Lung (tissue), 12 donors: ENCODE results near the gene PRRT2. TPM values are rescaled to one million over a fixed set of nuclear protein-coding genes. Genes with fewer than 3 reads are reported as not detected.
A peak's percentile ranks its signal among the peaks of the same experiment; 100 is the strongest.

ENCODE experiments used
- ATAC-seq: fragments of 200-7000 bp; cut with Tn5 transposase; one replicate; pipeline ENCODE4 v1.9.1; 2020; ENCODE audit warnings: moderate number of reproducible peaks; ENCODE audit not compliant: insufficient read depth, low FRiP score
- DNase-seq, 3 donors: peaks; one replicate each; pipeline ENCODE4 v3.0.0-alpha.2; 2013 to 2017
- H3K27ac ChIP-seq, 2 donors: one replicate each; pipeline ENCODE4 v1.5.1; 2013; ENCODE audit warnings: mild to moderate bottlenecking in 2 of 2, moderate library complexity in 2 of 2, control low read depth in 1 of 2, inconsistent platforms in 1 of 2, low read depth in 1 of 2, low read length in 1 of 2
- H3K27me3 ChIP-seq, 3 donors: one replicate each; pipeline ENCODE4 v1.5.1; 2013; ENCODE audit warnings: low read length in 2 of 3; ENCODE audit not compliant: control insufficient read depth in 3 of 3, insufficient read depth in 3 of 3
- H3K36me3 ChIP-seq, 4 donors: one replicate each; pipeline ENCODE4 v1.5.1; 2013; ENCODE audit warnings: low read length in 4 of 4, mild to moderate bottlenecking in 1 of 4, moderate library complexity in 1 of 4; ENCODE audit not compliant: control insufficient read depth in 4 of 4, insufficient read depth in 4 of 4
- H3K4me1 ChIP-seq, 5 donors: one replicate each; pipeline ENCODE4 v1.5.1; 2013; ENCODE audit warnings: low read length in 5 of 5, mild to moderate bottlenecking in 2 of 5, moderate library complexity in 1 of 5; ENCODE audit not compliant: control insufficient read depth in 5 of 5, insufficient read depth in 5 of 5
- H3K4me3 ChIP-seq: one replicate; pipeline ENCODE4 v1.5.1; 2013; ENCODE audit warnings: mild to moderate bottlenecking, control low read depth, moderate library complexity
- H3K9ac ChIP-seq, 2 donors: one replicate each; pipeline ENCODE4 v1.5.1; 2013; ENCODE audit warnings: low read length in 2 of 2, control low read depth in 1 of 2; ENCODE audit not compliant: insufficient read depth in 1 of 2
- H3K9me3 ChIP-seq, 4 donors: one replicate each; pipeline ENCODE4 v1.5.1; 2013; ENCODE audit warnings: low read length in 3 of 4, mild to moderate bottlenecking in 1 of 4, moderate library complexity in 1 of 4; ENCODE audit not compliant: control insufficient read depth in 4 of 4, insufficient read depth in 3 of 4
- WGBS, 2 donors: extraction: QIAGEN DNeasy Blood & Tissue Kit; methylation state at CpG; one replicate each; pipeline ENCODE4 v1.1.7; 2013; 5-methylcytosine and 5-hydroxymethylcytosine counted together
- polyA plus RNA-seq, 2 donors: library from polyadenylated mRNA; stranded (reverse); fragments of 200-250 nt; gene quantifications; one replicate each; pipeline ENCODE4 v1.2.1, GENCODE V29; 2013
- total RNA-seq, 2 donors: library from RNA; depleted of rRNA in 1 of 2; stranded (reverse); fragments of >200 nt in 1 of 2; gene quantifications; one replicate each; pipeline ENCODE4 v1.2.1, GENCODE V29; 2014 to 2021
- TF ChIP-seq, protein P1 (sequence below): IDR thresholded peaks from 2 replicates; pipeline ENCODE4 v1.5.1; 2012; ENCODE audit warnings: mild to moderate bottlenecking; ENCODE audit errors: control extremely low read depth, extremely low read depth
- donor health status: control.
- donor health status: control.
- donor health status: Bipolar disorder and iron deficiency.
- donor health status: healthy.
- donor health status: DM: yes; HTN: yes; CAD: no.

The PRRT2 gene
- total and polyA plus RNA-seq, 4 donors: 0.49 to 6.5 (median 1.5) TPM

DNA sequence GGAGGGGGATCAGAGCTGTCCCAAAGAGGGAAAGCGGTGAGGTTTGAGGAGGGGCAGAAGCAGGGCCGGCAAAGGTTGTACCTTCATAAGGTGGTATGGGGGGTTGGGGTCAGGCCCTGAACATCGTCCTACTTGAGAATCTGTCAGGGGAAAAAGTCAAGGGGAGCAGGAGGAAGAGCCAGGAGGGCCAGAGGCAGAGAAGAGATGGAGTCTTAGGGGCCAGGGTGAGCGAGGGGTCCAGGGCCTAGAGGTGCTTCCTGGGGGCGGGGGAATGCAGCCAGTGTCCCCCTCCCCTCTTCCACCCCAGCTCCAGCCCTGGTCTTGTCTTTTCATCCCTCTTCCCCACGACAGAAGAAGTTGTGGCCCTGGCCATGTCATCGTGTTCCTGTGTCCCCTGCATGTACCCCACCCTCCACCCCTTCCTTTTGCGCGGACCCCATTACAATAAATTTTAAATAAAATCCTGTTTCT lies 1.3 kb upstream of the PRRT2 start:
- Histone ChIP-seq H3K27me3 (no peaks in the 10 kb centered on the region), H3K4me3 (no peak overlapping the region), H3K36me3 (peaks cover 0 to 22% (median 14%) of the 10 kb centered on the region in 4 donors), H3K27ac (peak overlapping the region; percentile 17 to 43), H3K4me1 (peaks cover 8 to 73% (median 31%) of the 10 kb centered on the region in 5 donors), H3K9ac (peak overlapping the region in 1 of 2 donors; percentile 47), H3K9me3 (no peaks in the 10 kb centered on the region)
- 27 to 36% methylated on average over 9 of the region's 9 CpGs for WGBS, 2 donors
- DNase-seq: no peak
- TF ChIP-seq, protein P1, sequence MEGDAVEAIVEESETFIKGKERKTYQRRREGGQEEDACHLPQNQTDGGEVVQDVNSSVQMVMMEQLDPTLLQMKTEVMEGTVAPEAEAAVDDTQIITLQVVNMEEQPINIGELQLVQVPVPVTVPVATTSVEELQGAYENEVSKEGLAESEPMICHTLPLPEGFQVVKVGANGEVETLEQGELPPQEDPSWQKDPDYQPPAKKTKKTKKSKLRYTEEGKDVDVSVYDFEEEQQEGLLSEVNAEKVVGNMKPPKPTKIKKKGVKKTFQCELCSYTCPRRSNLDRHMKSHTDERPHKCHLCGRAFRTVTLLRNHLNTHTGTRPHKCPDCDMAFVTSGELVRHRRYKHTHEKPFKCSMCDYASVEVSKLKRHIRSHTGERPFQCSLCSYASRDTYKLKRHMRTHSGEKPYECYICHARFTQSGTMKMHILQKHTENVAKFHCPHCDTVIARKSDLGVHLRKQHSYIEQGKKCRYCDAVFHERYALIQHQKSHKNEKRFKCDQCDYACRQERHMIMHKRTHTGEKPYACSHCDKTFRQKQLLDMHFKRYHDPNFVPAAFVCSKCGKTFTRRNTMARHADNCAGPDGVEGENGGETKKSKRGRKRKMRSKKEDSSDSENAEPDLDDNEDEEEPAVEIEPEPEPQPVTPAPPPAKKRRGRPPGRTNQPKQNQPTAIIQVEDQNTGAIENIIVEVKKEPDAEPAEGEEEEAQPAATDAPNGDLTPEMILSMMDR: no peak
- ATAC-seq: no peak

DNA sequence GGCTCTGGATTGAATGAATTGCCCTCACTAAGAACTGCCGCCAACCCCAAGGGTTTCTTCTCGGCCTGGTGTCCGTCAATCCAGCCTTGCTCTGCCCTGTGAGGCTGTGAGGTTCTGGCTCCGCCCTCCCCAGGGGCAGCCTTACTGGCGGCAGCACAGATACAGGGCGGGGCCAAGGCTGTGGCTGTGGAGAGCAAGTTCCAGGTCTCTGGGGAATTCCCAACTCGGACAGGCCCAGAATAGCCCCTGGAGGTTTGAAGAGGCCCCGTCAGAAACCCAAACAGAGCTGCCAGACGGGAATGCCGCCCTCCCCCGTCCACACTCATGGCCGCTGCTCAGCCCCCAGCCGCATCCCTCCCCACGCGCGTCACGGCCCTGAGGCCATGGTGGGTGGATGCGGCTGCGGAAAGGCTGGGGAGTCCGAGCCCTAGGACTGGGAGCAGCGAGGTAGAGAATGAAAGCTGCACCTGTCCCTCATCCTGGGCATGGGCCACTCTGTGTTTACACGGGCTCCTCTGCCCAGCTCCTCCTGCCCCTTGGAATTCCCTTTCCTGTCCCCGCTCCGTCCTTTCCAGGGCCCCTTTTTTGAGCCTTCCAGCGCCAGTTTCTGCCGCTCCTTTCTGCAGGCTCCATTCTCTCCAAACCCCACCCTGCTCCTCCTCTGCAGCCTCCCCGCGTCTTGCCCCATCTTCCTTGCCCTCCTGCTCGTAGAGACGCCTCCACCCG lies 660 bp upstream of the PRRT2 start:
- H3K27ac ChIP-seq: peak overlapping the region; percentile 74 to 76
- WGBS, 2 donors: 0 to 1% methylated on average over 31 of the region's 31 CpGs
- TF ChIP-seq, protein P1: no peak
- peak overlapping the region in 1 of 2 donors; percentile 47 for H3K9ac ChIP-seq
- H3K4me3 ChIP-seq: peak overlapping the region; percentile 7
- no peaks in the 10 kb centered on the region for H3K27me3 ChIP-seq
- peaks cover 8 to 73% (median 31%) of the 10 kb centered on the region in 5 donors for H3K4me1 ChIP-seq
- no peaks in the 10 kb centered on the region for H3K9me3 ChIP-seq
- ATAC-seq: peak; percentile 67
- H3K36me3 ChIP-seq: peaks cover 0 to 22% (median 14%) of the 10 kb centered on the region in 4 donors
- DNase-seq: peak; percentile 97 to 98 (median 97)

DNA sequence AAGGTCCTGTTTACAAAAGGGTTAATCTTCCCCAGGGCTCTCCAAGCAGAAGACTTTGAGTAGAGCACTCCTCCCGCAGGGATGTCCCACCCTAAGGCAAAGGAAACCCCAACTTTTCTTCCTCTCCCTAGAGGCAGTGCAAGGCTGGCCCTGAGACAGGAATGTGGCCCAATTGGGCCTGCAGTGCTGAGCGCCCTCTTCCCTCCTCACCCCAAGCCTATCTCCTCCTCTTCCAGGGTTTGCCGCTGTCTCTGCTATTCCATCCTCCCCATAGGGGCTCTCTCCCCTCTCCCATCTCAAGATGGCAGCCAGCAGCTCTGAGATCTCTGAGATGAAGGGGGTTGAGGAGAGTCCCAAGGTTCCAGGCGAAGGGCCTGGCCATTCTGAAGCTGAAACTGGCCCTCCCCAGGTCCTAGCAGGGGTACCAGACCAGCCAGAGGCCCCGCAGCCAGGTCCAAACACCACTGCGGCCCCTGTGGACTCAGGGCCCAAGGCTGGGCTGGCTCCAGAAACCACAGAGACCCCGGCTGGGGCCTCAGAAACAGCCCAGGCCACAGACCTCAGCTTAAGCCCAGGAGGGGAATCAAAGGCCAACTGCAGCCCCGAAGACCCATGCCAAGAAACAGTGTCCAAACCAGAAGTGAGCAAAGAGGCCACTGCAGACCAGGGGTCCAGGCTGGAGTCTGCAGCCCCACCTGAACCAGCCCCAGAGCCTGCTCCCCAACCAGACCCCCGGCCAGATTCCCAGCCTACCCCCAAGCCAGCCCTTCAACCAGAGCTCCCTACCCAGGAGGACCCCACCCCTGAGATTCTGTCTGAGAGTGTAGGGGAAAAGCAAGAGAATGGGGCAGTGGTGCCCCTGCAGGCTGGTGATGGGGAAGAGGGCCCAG lies 1.0 kb downstream of the PRRT2 start:
- Histone ChIP-seq H3K4me3 (no peak overlapping the region), H3K27ac (no peak overlapping the region), H3K36me3 (peaks cover 0 to 22% (median 14%) of the 10 kb centered on the region in 4 donors), H3K4me1 (peaks cover 8 to 76% (median 31%) of the 10 kb centered on the region in 5 donors), H3K9me3 (no peaks in the 10 kb centered on the region), H3K9ac (peak overlapping the region in 1 of 2 donors; percentile 11), H3K27me3 (no peaks in the 10 kb centered on the region)
- TF ChIP-seq, protein P1: no peak
- WGBS, 2 donors: 85 to 87% methylated on average over 9 of the region's 9 CpGs
- ATAC-seq (no peak), DNase-seq (no peak)
